Right ventricle myocardium inferior (tissue), 1 donor: ENCODE measurements around the gene C1QTNF8. TPM values are rescaled to one million over a fixed set of nuclear protein-coding genes. Genes with fewer than 3 reads are reported as not detected.

Experiments used
- ATAC-seq: fragments of 200-7000 bp; cut with Tn5 transposase; one replicate; pipeline ENCODE4 v1.9.1; 2020; ENCODE audit warnings: mild to moderate bottlenecking, moderate library complexity
- DNase-seq: peaks from one replicate; pipeline ENCODE4 v3.0.0; 2021; ENCODE audit errors: missing footprints
- intact Hi-C: fragments of 100-400 bp; cut with DNase I; formaldehyde crosslinking; loops from one replicate; pipeline ENCODE4 v1.11.0; 2022
- long read RNA-seq: library from polyadenylated mRNA; unstranded; transcript quantifications from one replicate; pipeline ENCODE4 v2.0.0, GENCODE V29; 2021
- total RNA-seq: library from RNA; stranded (reverse); fragmentation: NEBNext Ultra II Directional; extraction: Animal tissue kit (Norgen Biotek cat#: 25700); gene quantifications from one replicate; pipeline ENCODE4 v1.2.1, GENCODE V29; 2021
- donor health status: DM: no; HTN: yes; CAD: no; lungs with severe emphysema.

The C1QTNF8 gene
- 0.19 TPM for total RNA-seq
- long read RNA-seq: 0 reads

DNA sequence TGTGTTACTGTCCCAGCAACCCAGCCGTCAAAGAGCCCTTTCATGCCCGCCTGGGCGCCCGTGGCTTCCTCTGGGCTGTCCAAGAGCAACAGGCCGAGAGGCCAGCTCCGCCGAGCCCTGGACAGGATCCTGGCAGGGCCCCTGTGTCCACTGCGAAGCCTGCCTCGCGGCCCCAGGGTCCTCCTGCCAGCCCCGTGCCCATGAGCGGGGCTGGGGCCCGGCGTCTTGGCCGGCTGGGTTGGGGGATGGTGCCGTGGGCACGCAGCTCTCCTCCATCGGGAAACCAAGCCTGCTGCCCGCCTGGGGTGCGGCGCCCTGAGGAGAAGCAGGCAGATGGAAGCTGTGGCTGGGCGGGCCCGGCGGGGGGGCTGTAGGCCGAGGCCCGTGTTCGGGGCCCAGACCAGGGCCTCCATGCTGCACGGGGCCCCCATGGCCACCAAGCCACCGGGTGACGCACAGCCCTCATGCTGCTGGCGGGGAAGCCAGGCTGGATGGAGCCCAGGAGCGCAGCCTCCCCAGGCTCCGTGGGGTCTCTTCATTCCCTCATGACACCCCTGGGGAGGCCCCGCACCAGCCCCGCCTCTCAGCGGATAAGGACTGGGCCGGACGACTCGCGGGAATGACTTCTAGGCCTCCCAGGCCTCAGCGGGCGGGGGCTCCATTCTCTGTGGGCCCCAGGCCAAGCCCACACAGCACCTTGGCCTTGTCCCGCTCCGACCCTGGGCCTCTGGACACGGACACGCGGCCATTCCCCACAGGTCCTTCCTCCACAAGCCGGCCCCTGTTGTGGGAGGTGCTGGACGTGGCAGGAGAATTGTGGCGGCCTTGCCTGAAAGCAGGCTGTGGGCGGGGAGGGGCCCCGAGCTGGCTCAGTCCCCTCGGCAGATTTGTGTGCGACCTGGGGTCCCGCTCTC is at the start of gene C1QTNF8:
Gene C1QTNF8, minus strand, starts transcription at position 76 of the 914 bp plus-strand sequence. CDS start 1,322 bp downstream, outside the sequence.
- intact Hi-C loops: loop anchor here (2.0 kb wide), 1 partner anchor 22 kb away; no protein-coding TSS in a partner anchor
- ATAC-seq (no peak), DNase-seq (no peak)

- intact Hi-C loops: no loop called here
- ATAC-seq: no peak
- DNase-seq: no peak
Observed at GRCh38 chr16:1145383-1146100, 49.5 kb upstream of the C1QTNF8 start.

- intact Hi-C loops: no loop called here
- ATAC-seq (no peak), DNase-seq (no peak)
Observed at GRCh38 chr16:1144476-1145382, 48.7 kb upstream of the C1QTNF8 start.

DNA sequence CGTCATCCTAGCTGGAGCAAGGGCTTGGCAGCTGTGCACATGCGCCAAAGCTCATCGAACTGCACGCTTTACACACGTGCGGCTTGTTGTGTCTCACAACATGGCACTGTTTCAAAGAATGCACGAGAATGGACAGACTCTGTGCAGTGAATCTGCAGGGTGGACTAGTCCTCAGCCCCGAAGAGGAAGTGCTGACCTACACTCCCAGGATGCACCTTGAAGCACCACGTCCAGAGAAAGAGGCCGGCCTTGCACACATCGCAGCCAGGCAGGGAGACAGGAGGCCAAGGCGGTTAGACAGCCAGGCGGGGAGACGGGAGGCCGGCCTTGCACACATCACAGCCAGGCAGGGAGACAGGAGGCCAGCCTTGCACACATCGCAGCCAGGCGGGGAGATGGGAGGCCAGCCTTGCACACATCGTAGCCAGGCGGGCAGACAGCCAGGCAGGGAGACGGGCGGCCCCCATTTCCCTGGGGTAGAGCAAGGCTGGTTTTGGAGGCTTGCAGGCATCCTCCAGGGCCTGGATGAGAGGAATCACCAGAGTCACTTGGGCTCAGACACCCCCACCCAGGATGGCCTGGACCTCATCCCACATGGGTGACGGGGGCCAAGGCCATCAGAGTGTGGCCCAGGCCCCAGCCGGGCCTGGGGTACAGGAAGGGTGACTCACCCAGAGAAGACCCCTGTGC is 47.9 kb upstream of the C1QTNF8 start:
- ATAC-seq (no peak), DNase-seq (no peak)
- intact Hi-C loops: no loop called here

- no peak for DNase-seq
- intact Hi-C loops: no loop called here
- ATAC-seq: no peak
Observed at GRCh38 chr16:1142911-1143310, 46.9 kb upstream of the C1QTNF8 start.

DNA sequence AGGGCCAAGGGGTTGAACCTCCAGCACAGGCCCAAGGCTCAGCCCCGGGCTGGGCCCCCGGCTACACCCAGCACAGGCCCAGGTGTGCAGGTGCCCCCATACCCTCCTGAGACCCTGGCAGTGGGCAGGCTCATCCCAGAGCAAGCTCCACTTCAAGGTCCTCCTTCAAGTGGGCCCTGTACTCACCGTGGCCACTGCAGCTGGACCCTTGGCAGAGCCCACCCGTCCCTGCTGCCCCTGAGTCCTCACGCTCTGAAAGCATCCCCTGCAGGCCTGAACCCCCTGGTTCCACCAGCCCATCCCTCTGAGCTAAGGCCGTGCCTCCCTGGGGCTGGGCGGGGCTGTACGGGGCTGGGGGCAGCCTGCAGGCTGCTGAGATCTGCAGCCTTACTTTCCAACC is 45.7 kb upstream of the C1QTNF8 start:
- intact Hi-C loops: no loop called here
- no peak for DNase-seq
- no peak for ATAC-seq

- no peak for ATAC-seq
Observed at GRCh38 chr16:1141191-1141590, 45.1 kb upstream of the C1QTNF8 start.

DNA sequence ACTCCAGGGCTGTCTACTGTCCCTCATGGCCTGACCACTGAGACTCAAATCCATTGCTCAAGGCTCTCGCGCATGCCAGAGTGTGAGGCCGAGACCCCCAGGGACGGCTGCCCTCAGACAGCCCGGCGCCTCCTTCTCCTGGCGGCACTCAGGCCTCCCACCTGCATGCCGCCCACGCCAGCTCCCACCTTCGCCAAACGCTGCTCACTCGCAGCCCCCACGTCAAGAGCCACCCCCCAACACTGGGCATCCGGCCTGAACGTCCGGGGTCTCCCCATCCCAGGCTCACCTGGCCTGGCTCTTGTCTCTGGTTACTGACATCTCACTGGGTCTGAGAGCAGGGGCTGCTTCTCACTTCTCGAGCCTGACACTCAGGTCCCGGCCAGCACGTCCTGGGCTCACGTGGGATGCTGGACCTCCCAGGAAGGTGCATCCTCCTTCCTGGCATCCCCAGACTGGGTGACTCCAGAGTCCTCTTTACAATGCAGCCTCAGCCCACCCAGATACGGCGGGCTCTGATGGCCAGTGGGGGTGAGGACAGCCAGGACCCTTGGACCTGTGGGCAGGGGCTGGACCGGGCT is 44.6 kb upstream of the C1QTNF8 start:
- ATAC-seq (no peak), DNase-seq (no peak)
- intact Hi-C loops: no loop called here

More at GRCh38 chr16:1141191-1141590, 45.1 kb upstream of the C1QTNF8 start:
- DNase-seq: no peak
- intact Hi-C loops: no loop called here

DNA sequence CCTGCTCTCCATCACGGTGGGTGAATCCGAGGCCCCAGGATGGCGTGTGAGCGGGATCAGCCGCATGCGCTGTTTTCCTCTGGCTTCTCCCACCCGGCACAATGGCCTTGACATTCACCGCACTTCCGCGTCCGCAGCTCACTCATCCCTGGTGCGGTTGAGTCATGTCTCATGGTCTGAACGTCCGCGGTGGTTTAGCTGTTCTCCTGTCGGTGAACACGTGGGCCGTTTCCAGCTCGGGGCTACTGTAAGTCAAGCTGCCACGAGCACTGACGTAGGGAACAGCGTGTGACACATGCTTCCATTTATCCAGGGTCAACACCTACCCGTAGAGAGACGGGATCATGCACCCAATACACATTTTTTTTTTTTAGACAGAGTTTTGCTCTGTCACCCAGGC is 41.6 kb upstream of the C1QTNF8 start:
- DNase-seq (no peak), ATAC-seq (no peak)
- intact Hi-C loops: no loop called here

DNA sequence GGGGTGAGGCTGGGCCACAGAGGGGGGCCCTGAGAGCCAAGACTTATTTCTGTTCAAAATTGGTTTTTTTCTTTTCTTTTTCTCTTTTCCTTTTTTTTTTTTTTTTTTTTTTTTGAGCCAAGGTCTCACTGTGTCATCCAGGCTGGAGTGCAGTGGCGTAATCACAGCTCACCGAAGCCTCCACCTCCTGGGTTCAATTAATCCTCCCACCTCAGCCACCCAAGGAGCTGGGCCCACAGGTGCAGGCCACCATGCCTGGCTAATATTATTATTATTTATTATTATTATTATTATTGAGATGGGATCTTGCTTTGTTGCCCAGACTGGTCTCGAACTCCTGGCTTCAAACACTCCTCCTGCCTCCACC is 39.4 kb upstream of the C1QTNF8 start:
- no peak for DNase-seq
- no peak for ATAC-seq
- intact Hi-C loops: no loop called here

DNA sequence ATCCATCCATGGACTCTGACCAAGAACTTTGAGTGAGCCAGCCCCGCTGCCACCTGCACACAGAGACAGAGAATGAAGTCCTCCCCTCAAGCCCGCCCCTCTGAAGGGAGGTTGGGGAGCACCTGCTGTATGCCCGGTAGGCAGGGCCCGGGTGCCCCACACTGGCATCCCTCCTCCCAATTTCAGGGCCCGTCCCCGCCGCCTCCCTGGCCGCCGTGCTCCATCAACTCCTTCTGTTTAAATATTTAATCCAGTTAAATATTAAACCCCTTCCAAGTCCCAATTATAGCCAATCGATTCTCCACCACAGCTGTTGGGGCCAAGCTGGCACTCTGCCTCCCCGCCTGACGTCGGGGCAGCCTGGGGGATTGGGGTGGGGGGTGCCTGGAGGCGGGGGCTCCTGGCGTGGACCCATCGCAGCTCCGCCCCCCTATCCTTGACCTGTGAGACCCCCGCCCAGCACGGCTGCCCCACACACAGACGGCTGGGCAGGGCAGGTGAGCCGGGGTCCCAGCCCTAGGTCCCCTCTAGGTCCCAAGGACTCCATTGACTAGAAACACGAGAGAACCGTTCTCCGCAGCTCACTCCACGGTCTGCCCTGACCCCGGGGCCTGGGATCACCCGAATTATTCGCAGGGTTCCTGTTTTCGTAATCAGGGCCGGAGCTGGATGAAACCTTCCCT is 38.9 kb upstream of the C1QTNF8 start:
- no peak for ATAC-seq

GRCh38 chr16:1133810-1134520 is 37.9 kb upstream of the C1QTNF8 start:
- no peak for DNase-seq
- intact Hi-C loops: no loop called here
- ATAC-seq: no peak

More for the DNA sequence above, 38.9 kb upstream of the C1QTNF8 start:
- DNase-seq: no peak
- intact Hi-C loops: no loop called here

DNA sequence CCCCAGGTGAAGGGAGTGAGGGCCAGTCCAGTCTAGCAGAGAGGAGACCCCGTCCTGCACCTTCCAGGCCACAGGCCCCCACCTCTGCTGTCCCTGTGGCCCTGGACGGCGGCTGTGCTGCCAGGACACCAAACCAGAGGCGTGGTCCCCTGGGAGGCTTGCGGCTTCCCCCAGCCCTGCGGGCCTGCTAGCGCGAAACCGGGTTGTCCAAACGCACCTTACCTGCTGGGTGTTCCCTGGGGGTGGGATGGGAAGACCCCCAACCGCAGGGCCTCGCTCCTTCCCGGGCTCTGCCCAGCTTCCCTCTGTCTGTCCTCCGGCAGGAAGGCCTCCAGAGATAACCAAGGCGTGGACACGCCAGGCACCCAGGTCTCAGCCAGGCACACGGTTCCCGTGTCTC is 37.2 kb upstream of the C1QTNF8 start:
- intact Hi-C loops: no loop called here
- DNase-seq (no peak), ATAC-seq (no peak)

- DNase-seq (no peak), ATAC-seq (no peak)
- intact Hi-C loops: no loop called here
Observed at GRCh38 chr16:1132431-1132830, 36.4 kb upstream of the C1QTNF8 start.

GRCh38 chr16:1131378-1131994 is 35.4 kb upstream of the C1QTNF8 start:
- ATAC-seq (no peak), DNase-seq (no peak)
- intact Hi-C loops: no loop called here

- no peak for DNase-seq
- no peak for ATAC-seq
- intact Hi-C loops: no loop called here
Observed at GRCh38 chr16:1130382-1130781, 34.3 kb upstream of the C1QTNF8 start.
